Activated CD4-positive, alpha-beta T cell treated with anti-CD3 and anti-CD28 coated beads, Interleukin-2, amount 50 U/mL, for 1 hour (primary cell): ENCODE measurements around the gene APCDD1L.
"Not testable (repeated sequence)": the region's sequence is repeated elsewhere in the genome, so short reads cannot be mapped to it uniquely, and the experiment has no call there.

ENCODE experiments used
- DNase-seq: peaks from one replicate; pipeline ENCODE4 v3.0.0-alpha.2; 2020

The APCDD1L gene

GRCh38 chr20:58436868-58437645 is 78.1 kb downstream of the APCDD1L start:
- DNase-seq: no peak

- no peak for DNase-seq
Observed at GRCh38 chr20:58435237-58435636, 80.0 kb downstream of the APCDD1L start.

- no peak for DNase-seq
Observed at GRCh38 chr20:58434326-58434725, 80.9 kb downstream of the APCDD1L start.

GRCh38 chr20:58433759-58434158 is 81.4 kb downstream of the APCDD1L start:
- no peak for DNase-seq

GRCh38 chr20:58433029-58433647 is 82.1 kb downstream of the APCDD1L start:
- DNase-seq: no peak

GRCh38 chr20:58432186-58432954 is 82.8 kb downstream of the APCDD1L start:
- DNase-seq: no peak

- DNase-seq: no peak
Observed at GRCh38 chr20:58431134-58431533, 84.1 kb downstream of the APCDD1L start.

- DNase-seq: no peak
Observed at GRCh38 chr20:58429303-58429702, 85.9 kb downstream of the APCDD1L start.

GRCh38 chr20:58428364-58428763 is 86.8 kb downstream of the APCDD1L start:
- DNase-seq: no peak

- DNase-seq: not testable (repeated sequence)
Observed at GRCh38 chr20:58427571-58427970, 87.6 kb downstream of the APCDD1L start.

GRCh38 chr20:58424218-58424969 is 90.8 kb downstream of the APCDD1L start:
- DNase-seq: no peak

- no peak for DNase-seq
Observed at GRCh38 chr20:58421497-58421850, 93.7 kb downstream of the APCDD1L start.

GRCh38 chr20:58420798-58421496 is 94.3 kb downstream of the APCDD1L start:
- no peak for DNase-seq

- no peak for DNase-seq
Observed at GRCh38 chr20:58418949-58419748, 96.0 kb downstream of the APCDD1L start.

- no peak for DNase-seq
Observed at GRCh38 chr20:58417438-58417837, 97.8 kb downstream of the APCDD1L start.

- no peak for DNase-seq
Observed at GRCh38 chr20:58416835-58417234, 98.4 kb downstream of the APCDD1L start.

GRCh38 chr20:58416057-58416456 is 99.1 kb downstream of the APCDD1L start:
- DNase-seq: no peak

- not testable (repeated sequence) for DNase-seq
Observed at GRCh38 chr20:58414786-58415185, 100.4 kb downstream of the APCDD1L start.

GRCh38 chr20:58414216-58414615 is 101.0 kb downstream of the APCDD1L start:
- not testable (repeated sequence) for DNase-seq
